CD4-positive, alpha-beta T cell treated with Interleukin-4 for 1 hour (primary cell): ENCODE data around the gene INKA1.

Source experiments
- DNase-seq, 2 donors: peaks; one replicate each; pipeline ENCODE4 v3.0.0-alpha.2; 2020 to 2022

Gene INKA1

GRCh38 chr3:49787182-49787464, 15.9 kb upstream of the INKA1 start:
- no peak for DNase-seq

DNA sequence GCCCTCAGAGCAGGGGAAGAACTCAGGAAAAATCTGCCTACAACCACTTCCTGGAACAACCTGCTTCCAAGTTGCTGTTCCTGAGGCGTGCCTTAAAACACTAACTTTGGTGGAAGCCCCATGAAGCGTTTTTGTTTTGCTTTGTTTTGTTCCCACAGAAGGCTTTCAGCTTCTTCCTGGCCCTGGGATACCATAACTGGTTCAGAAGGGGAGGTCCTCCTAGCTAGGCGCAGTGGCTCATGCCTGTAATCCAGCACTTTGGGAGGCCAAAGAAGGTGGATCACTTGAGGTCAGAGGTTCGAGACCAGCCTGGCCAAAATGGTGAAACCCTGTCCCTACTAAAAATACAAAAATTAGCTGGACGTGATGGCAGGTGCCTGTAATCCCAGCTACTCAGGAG, 15.5 kb upstream of the INKA1 start:
- DNase-seq = no peak

GRCh38 chr3:49788056-49788455, 15.0 kb upstream of the INKA1 start:
- DNase-seq = no peak

DNA sequence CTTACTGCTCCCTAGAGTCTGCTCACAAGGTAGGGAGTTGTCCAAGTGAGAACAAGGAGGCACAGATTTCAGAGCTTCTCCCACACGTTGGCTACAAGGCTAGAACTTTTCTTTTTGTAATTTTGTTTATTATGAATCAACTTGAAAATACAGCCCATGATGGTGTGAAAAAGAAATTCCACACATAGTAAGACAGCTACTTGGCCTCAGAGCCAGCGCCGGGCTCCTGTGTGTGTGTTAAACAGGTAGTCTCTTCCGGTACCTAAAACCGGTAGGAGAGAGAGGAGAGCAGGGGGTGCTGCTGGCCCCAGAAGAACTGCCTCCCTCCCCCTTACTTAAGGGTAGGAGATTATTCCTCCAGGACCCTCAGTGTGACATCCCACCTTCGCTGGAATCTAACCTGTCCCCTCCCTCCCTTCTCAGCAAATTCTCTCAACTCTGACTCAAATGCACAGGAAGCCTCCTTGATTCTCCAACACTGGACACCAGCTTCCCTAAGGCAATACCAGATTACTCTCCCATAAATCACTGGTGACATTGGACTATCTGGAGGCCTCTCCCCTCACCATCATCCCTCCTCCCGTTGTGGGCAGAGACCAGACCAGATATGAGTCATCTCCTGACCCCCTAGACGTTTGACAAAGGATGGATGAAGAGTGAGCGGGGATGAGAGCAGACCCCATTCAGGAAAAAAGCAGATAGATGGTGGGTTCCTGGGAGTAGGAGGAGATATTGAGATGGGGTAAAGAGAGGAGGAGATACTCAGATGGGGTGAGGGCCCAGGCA, 12.2 kb upstream of the INKA1 start:
- DNase-seq = no peak

DNA sequence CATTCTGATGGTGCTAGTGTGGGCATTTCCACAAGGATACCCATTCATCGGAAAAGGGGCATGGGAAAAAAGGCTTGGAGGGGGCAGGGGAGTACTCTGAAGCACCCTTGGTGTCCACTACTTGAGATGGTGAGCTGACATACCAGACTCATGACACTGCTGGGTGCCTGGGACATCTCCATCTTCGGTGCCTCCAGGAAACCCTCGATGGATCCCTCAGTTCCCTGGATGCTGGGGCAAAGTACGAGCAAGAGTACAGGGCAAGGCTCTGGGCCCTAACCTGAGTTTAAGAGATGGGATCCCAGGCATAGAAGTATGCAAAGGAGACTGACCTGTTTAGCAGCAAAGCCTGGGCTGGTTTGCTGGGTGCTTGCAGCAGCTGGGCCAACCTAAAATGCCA, 11.5 kb upstream of the INKA1 start:
- DNase-seq = no peak

DNA sequence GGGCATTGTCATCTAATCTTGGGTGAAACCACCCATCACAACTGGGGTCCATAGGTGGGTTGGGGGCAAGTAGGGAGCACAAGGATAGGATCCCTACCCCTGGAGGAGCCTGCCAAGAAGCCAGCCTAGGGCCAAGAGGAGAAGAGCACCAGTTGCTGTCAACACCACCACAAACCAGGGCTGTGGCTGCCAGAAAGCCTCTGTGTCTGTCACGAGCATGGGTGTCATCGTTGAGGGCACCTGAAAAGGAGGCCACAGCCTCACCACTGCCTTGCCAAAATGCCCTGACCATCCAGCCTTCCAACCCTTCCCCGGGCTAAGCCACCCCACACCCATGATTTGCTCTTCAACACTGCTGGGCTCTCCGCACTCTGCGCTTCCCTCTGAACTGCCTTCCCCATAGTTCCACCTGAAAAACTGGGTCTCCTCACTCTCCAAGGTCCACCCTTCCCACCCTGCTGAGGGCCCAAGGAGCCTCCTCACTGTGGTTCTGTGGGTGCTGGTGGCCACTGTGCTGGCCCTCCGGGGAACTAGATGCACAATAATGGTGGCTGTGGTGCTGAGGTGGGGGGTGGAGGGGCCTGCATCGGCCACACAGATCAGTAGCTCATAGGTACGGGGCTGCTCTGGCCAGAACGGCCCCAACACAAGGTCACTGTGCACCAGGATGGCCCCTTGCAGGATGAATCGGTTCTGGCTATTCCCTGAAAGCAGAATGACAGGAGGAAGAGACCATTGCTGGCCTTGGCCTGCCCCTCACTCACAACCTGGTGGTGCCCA, 10.5 kb upstream of the INKA1 start:
- DNase-seq = no peak

- no peak for DNase-seq
Observed at GRCh38 chr3:49793486-49794085, 9.5 kb upstream of the INKA1 start.

DNA sequence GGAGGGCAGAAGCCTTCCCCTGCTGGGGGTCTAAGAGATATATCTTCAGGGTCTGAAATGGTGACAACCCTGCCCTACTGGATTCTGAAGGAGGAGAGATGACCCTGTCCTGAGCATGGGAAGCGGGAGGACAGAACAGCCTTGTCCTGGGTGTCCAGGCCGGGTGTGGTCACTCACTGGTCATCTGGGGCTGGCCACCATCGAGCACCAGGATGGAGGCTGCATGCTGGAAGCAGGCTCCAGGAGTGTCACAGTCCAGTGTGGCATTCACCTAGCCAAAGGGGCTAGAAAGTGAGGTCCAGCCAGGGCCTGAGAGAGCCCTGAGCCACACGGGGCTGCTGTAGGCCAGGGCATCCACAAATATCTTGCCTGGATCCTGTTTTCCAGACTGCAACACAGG, 8.6 kb upstream of the INKA1 start:
- DNase-seq = no peak

GRCh38 chr3:49794926-49795905, 7.8 kb upstream of the INKA1 start:
- DNase-seq = no peak

- no peak for DNase-seq
Observed at GRCh38 chr3:49799105-49799504, 4.0 kb upstream of the INKA1 start.

DNA sequence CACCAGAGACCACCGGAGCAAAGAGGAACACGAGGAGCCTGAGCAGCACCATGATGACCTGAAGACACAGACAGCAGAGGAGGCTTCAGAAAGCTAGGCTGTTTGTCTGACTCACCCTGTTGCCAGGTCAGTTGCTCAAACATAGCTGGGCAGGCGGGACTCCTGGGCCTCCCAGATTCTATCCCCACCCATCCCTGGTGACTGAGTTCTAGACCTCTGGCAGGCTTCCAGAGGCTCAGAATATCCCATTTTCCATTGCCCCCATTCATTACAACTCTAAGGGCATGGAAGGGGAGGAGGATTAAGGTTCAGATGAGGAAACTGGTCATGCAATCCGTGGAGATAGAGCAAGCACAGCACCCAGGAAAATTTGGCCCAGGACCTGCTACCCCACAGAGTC, 3.3 kb upstream of the INKA1 start, which contains the start of gene CDHR4:
TSS of gene CDHR4 (minus strand) at position 113 of the 400 bp plus-strand sequence. CDS start at position 52, 61 bp downstream.
- DNase-seq = no peak

DNA sequence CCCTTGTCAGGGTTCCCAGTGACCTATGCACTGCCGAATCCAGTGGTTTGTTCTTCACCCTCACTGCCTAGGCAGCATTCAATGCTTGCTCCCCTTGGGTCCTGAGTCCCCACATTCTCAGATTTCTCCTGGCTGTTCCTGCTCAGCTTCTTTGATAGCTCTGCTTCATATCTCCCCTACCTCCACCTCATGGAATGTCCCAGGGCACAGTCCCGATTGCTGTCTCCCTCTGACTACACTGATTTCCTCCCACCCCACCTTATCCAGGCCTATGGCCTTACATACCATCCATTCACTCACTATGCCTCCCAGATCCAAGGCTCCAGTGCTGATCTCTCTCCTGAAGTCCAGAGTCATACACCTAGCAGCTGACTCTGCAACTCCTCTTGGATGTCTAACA, 1.9 kb upstream of the INKA1 start:
- no peak for DNase-seq

- DNase-seq = peak; percentile 36 to 47
Observed at GRCh38 chr3:49803465-49804140, 542 bp downstream of the INKA1 start.

GRCh38 chr3:49804141-49805041, 1.3 kb downstream of the INKA1 start:
- DNase-seq = no peak

DNA sequence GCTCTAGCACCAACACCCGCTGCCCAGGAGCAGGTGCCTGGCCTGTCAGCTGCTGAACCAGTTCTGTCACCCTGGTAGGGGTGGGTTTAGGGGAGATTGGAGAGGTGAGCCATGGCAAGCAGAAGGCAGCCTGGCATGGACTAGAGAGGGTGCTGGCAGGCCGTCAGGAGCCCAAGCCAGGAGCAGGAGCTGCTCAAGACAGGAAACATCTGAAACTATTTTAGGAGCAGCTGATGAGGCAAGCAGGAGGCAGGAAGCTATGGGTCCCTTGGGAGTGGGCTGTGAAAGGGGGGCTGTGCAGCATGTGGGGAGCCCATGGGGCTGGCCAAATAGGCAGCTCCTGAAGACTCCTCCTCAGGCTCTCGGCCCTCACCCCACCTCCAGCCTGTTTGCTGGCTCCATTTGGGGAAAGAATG, 2.3 kb downstream of the INKA1 start:
- peak in 1 of 2 donors; percentile 65 for DNase-seq

DNA sequence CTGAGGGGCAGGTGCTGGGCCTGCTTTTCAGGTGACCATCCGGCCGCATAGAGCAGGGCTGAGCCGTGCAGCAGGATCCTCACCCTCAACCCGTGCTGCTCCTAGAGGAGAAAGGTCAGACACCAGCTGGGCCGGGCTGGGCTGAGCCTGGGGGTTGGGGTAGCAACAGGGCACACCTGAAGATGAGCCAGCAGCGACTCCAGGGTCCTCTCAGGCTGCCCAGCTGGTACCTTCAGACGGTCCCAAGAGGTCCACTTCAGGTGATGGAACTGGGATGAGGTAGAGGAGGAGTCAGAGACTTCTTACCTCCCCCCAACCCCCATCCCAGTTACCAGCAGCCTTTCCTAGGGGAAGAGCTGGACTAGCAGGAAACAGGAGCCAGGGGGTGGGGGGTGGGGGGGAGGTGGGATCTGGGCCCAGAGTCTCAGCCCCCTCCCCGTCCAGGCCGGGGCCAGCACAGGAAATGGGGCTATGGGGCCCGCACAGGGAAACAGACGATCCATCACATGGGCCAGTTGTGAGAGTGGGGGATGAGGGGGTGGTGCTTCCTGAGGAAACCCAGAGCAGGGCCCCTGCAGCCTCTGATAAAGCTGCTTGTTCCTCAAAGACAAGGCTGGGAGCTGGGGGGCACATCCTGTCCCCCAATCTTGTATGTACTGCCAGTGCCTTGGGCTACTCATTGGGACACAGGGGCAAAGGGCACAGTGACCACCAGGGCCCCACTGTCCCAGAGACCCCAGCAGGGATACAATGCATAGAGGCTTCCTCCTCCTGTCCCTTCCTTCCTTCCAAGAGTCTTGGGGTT, 3.0 kb downstream of the INKA1 start:
- DNase-seq = peak; percentile 13 to 37

GRCh38 chr3:49806850-49807249, 3.8 kb downstream of the INKA1 start:
- DNase-seq = no peak

DNA sequence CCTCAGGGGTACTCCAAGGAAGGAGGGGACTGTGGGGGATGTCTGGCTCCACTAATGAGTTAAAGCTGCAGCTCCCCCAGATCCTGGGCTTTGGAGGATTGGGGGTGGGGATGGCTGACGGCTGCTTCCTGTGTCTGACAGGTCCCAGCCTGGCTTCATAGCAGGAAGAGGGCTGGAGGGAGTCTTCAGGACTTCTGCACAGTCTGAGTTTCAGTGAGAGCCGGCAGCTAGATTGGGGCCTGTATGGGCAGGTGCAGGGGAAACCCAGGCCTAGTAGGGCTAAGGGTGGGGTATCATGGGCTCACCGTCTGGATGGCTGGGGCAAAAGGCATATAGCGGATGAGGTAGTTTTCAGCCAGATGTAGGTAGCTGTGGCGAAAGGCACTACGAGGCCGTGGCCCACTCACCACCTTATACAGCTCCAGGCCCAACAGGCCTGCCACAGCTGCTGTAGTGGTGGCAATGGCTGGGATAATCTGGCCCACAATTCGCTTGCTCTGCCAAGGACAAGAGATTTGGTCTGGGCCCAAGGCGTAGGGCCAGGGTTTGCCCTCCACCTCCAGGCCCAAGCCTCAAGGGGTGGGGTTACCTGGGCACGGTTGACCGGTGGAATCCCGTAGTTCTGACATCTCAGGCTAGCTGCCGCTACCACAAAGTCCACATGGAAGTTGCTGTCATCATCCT, 4.5 kb downstream of the INKA1 start:
- DNase-seq = no peak

DNA sequence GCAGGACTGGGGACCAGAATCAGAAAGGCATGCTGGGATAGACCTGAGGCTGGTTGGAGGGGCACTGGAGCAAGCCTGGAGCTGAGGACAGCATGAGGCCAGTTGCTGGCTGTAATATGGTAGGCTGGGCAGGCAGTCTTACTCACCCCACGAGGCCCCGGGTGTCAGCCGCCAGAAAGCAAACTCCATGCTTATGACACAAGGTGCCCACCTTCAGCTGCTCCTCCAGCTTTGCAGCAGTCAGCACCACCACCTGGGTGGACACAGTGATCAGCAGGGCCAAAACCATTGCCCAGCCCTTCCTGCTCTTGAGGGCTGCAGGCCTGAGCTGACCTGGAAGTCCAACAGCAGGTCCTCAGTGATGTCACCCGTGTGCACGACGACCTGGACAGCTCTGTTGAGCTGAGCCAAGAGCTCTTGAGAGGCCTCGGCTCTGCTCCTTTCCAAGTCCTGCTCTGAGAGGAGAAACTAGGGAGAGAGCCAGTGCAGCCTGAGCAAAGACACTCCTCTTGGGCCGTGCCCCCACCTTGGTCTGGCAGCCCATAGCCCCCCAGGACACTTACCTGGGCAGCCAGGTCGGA, 9.9 kb downstream of the INKA1 start:
- no peak for DNase-seq
